GM12892 (cell line): ENCODE data around the gene OR2L3.

Source experiments
- POLR2A ChIP-seq: IDR thresholded peaks from 2 replicates; pipeline ENCODE4 v1.6.1; 2011; ENCODE audit warnings: low read depth, low read length, control low read depth
- POLR2AphosphoS5 ChIP-seq: IDR thresholded peaks from 2 replicates; pipeline ENCODE4 v1.6.1; 2011; ENCODE audit warnings: low read depth, low read length, control low read depth
- TAF1 ChIP-seq: IDR thresholded peaks from 2 replicates; pipeline ENCODE4 v1.6.1; 2011; ENCODE audit warnings: low read depth, mild to moderate bottlenecking, control low read depth, low read length, borderline replicate concordance

- TF ChIP-seq POLR2AphosphoS5 (no peak), POLR2A (no peak), TAF1 (no peak)
Measured at GRCh38 chr1:248045209-248045608, 1.4 kb upstream of the OR2L3 start.
